Measurements from ENCODE around the gene TTC23.
"Not testable (repeated sequence)": the region's sequence is repeated elsewhere in the genome, so short reads cannot be mapped to it uniquely, and the experiment has no call there.

Gene TTC23

GRCh38 chr15:99118801-99119546 is 130.4 kb downstream of the TTC23 start:
- DNase-seq (ENCODE audit: low read depth) = no peak

- no peak for DNase-seq (ENCODE audit: low read depth)
These were observed 131.1 kb downstream of the TTC23 start for GRCh38 chr15:99118258-99118632.

GRCh38 chr15:99117563-99118257 is 131.7 kb downstream of the TTC23 start:
- no peak for DNase-seq (ENCODE audit: low read depth)

- no peak for DNase-seq (ENCODE audit: low read depth)
These were observed 132.3 kb downstream of the TTC23 start for GRCh38 chr15:99117111-99117510.

GRCh38 chr15:99115300-99116215 is 133.8 kb downstream of the TTC23 start:
- no peak for DNase-seq (ENCODE audit: low read depth)

GRCh38 chr15:99114511-99115299 is 134.7 kb downstream of the TTC23 start:
- no peak for DNase-seq (ENCODE audit: low read depth)

GRCh38 chr15:99113547-99114271 is 135.7 kb downstream of the TTC23 start:
- DNase-seq (ENCODE audit: low read depth) = no peak

- not testable (repeated sequence) for DNase-seq (ENCODE audit: low read depth)
These were observed 137.7 kb downstream of the TTC23 start for GRCh38 chr15:99111641-99112040.

- DNase-seq (ENCODE audit: low read depth) = no peak
These were observed 138.6 kb downstream of the TTC23 start for GRCh38 chr15:99110581-99111320.

GRCh38 chr15:99110093-99110492 is 139.3 kb downstream of the TTC23 start:
- DNase-seq (ENCODE audit: low read depth) = no peak

GRCh38 chr15:99109555-99110021 is 139.8 kb downstream of the TTC23 start:
- DNase-seq (ENCODE audit: low read depth) = no peak

GRCh38 chr15:99108993-99109392 is 140.4 kb downstream of the TTC23 start:
- no peak for DNase-seq (ENCODE audit: low read depth)

GRCh38 chr15:99106417-99107220 is 142.8 kb downstream of the TTC23 start:
- no peak for DNase-seq (ENCODE audit: low read depth)

GRCh38 chr15:99105514-99106341 is 143.7 kb downstream of the TTC23 start:
- DNase-seq (ENCODE audit: low read depth) = peak; percentile 24

- peak; percentile 50 for DNase-seq (ENCODE audit: low read depth)
These were observed 144.4 kb downstream of the TTC23 start, which contains the start of gene SYNM for GRCh38 chr15:99104788-99105513. SYNM (plus strand) TSS chr15:99105080; CDS start chr15:99105200, 120 bp downstream.

GRCh38 chr15:99103279-99103678 is 146.1 kb downstream of the TTC23 start:
- no peak for DNase-seq (ENCODE audit: low read depth)

Measured in GM04504 (cell line).